K562 (cell line): ENCODE measurements around the gene ADARB2. TPM values are rescaled to one million over a fixed set of nuclear protein-coding genes. Genes with fewer than 3 reads are reported as not detected.

Experiments
- E2F6 ChIP-seq, 2 experiments: IDR thresholded peaks; 2 replicates each; pipeline ENCODE4 v1.6.1; 2011; ENCODE audit warnings: borderline replicate concordance in 1 of 2, control low read depth in 1 of 2, low read depth in 1 of 2, low read length in 1 of 2, mild to moderate bottlenecking in 1 of 2, mixed read lengths in 1 of 2, moderate library complexity in 1 of 2; ENCODE audit not compliant: insufficient read depth in 1 of 2, insufficient read length in 1 of 2, poor library complexity in 1 of 2, severe bottlenecking in 1 of 2; ENCODE audit errors: extremely low read depth in 1 of 2
- NBN ChIP-seq: fragments of 450-650 bp; IDR thresholded peaks from 2 replicates; pipeline ENCODE4 v1.6.1; 2016; ENCODE audit warnings: low read depth, mild to moderate bottlenecking
- NRF1 ChIP-seq, 2 experiments: fragments of 450-650 bp; IDR thresholded peaks in 1 of 2; conservative IDR thresholded peaks in 1 of 2; 2 replicates each; pipeline ENCODE4 v1.6.1; 2014; ENCODE audit warnings: mild to moderate bottlenecking in 2 of 2
- TSHZ1 ChIP-seq: fragments of 250-450 bp; sonication (Bioruptor Pico); IDR thresholded peaks from 2 replicates; pipeline ENCODE4 v1.4.0; 2020; ENCODE audit warnings: mild to moderate bottlenecking, moderate library complexity
- YY1 ChIP-seq, 3 experiments: IDR thresholded peaks; 2 replicates each; pipeline ENCODE4 v1.6.1; 2011; ENCODE audit warnings: low read length in 2 of 3, mild to moderate bottlenecking in 2 of 3, moderate library complexity in 2 of 3, borderline replicate concordance in 1 of 3, control low read depth in 1 of 3, low read depth in 1 of 3; ENCODE audit not compliant: insufficient read depth in 3 of 3, insufficient replicate concordance in 2 of 3, control insufficient read depth in 1 of 3, insufficient read length in 1 of 3; ENCODE audit errors: extremely low read depth in 1 of 3
- polyA plus RNA-seq, 8 experiments: library from polyadenylated mRNA; depleted of rRNA in 4 of 8; stranded (reverse) in 5 of 8; unstranded in 3 of 8; fragments of >200 nt; fragmentation: Nextera tagmentation in 2 of 8; fragmentation: Illumina TruSeq in 1 of 8; extraction: Ambion mirVana in 2 of 8; extraction: Trizol in 1 of 8; gene quantifications; 2 replicates each; pipeline versions ENCODE4 v1.2.1 to v1.2.3, GENCODE V29; 2011 to 2014; ENCODE audit warnings: inconsistent platforms in 1 of 8, missing spikeins in 1 of 8
- total RNA-seq, 7 experiments: library from RNA; depleted of rRNA in 6 of 7; stranded (reverse); fragments of >200 nt in 6 of 7; fragmentation: Illumina TruSeq in 2 of 7; extraction: Trizol in 2 of 7; gene quantifications; 2 replicates each; pipeline versions ENCODE4 v1.2.1 to v1.2.3, GENCODE V29; 2011 to 2021; ENCODE audit warnings: low replicate concordance in 1 of 7

ADARB2 gene
- total and polyA plus RNA-seq, 9 of the 15 experiments (the other 6 are each of a cell fraction or from before 2014, with no cell fraction given) = not detected

GRCh38 chr10:1776127-1776662 is 38.9 kb upstream of the ADARB2 start (continued):
- TF ChIP-seq E2F6 (IDR thresholded peaks at IDR 0.05; ENCODE audit: borderline replicate concordance in 1 of 2, extremely low read depth in 1 of 2, insufficient read depth in 1 of 2, insufficient read length in 1 of 2, low read depth in 1 of 2, low read length in 1 of 2, poor library complexity in 1 of 2, severe bottlenecking in 1 of 2) (peak in 1 of 2 experiments; percentile 47), NRF1 (conservative IDR thresholded peaks at IDR 0.05 in 1 of 2, IDR thresholded peaks at IDR 0.05 in 1 of 2) (peak; percentile 65 to 74), TSHZ1 (CRISPR knock-in tag) (no peak), NBN (no peak), YY1 (IDR thresholded peaks at IDR 0.05; ENCODE audit: borderline replicate concordance in 1 of 3, control insufficient read depth in 1 of 3, extremely low read depth in 1 of 3, insufficient read depth in 3 of 3, insufficient read length in 1 of 3, insufficient replicate concordance in 2 of 3, low read depth in 1 of 3, low read length in 2 of 3) (peak in 1 of 3 experiments; percentile 54)
